H9 (cell line): ENCODE measurements around the gene FJX1. TPM values are rescaled to one million over a fixed set of nuclear protein-coding genes. Genes with fewer than 3 reads are reported as not detected.

Source experiments
- DNase-seq: peaks from one replicate; pipeline ENCODE4 v3.0.0-alpha.2; 2017
- H2AFZ ChIP-seq: one replicate; pipeline ENCODE4 v1.6.1; 2013; ENCODE audit warnings: mild to moderate bottlenecking, low read length, control low read depth, moderate library complexity
- H2AK5ac ChIP-seq: 2 replicates; pipeline ENCODE4 v1.6.1; 2013; ENCODE audit warnings: low read length, control low read depth, mixed read lengths; ENCODE audit not compliant: insufficient read length
- H2BK120ac ChIP-seq: one replicate; pipeline ENCODE4 v1.6.1; 2013; ENCODE audit warnings: low read depth, mild to moderate bottlenecking, low read length, control low read depth, inconsistent platforms; ENCODE audit not compliant: poor library complexity, severe bottlenecking
- H2BK12ac ChIP-seq: 2 replicates; pipeline ENCODE4 v1.6.1; 2013; ENCODE audit warnings: low read length, control low read depth, mixed read lengths, low read depth; ENCODE audit not compliant: insufficient read length
- H2BK15ac ChIP-seq: 2 replicates; pipeline ENCODE4 v1.6.1; 2013; ENCODE audit warnings: low read depth, low read length, control low read depth
- H2BK20ac ChIP-seq: one replicate; pipeline ENCODE4 v1.6.1; 2013; ENCODE audit warnings: low read depth, mild to moderate bottlenecking, low read length, control low read depth, inconsistent platforms; ENCODE audit not compliant: poor library complexity, severe bottlenecking
- H2BK5ac ChIP-seq: 2 replicates; pipeline ENCODE4 v1.6.1; 2013; ENCODE audit warnings: low read length, control low read depth, mixed read lengths; ENCODE audit not compliant: insufficient read length
- H3K14ac ChIP-seq: 2 replicates; pipeline ENCODE4 v1.6.1; 2013; ENCODE audit warnings: low read length, control low read depth; ENCODE audit not compliant: insufficient read depth
- H3K18ac ChIP-seq: 2 replicates; pipeline ENCODE4 v1.6.1; 2013; ENCODE audit warnings: low read depth, mild to moderate bottlenecking, mixed read lengths, low read length, control low read depth; ENCODE audit not compliant: insufficient read length
- H3K23ac ChIP-seq: 2 replicates; pipeline ENCODE4 v1.6.1; 2013; ENCODE audit warnings: low read length, control low read depth, mixed read lengths, low read depth; ENCODE audit not compliant: insufficient read length
- H3K23me2 ChIP-seq: 2 replicates; pipeline ENCODE4 v1.6.1; 2013; ENCODE audit warnings: low read depth, mild to moderate bottlenecking, mixed read lengths, low read length, control low read depth; ENCODE audit not compliant: insufficient read length, poor library complexity, severe bottlenecking
- H3K27ac ChIP-seq: 2 replicates; pipeline ENCODE4 v1.5.1; 2013; ENCODE audit warnings: low read length, control low read depth, mixed read lengths, low read depth; ENCODE audit not compliant: insufficient read length
- H3K27me3 ChIP-seq: 2 replicates; pipeline ENCODE4 v1.6.1; 2013; ENCODE audit warnings: low read length, control low read depth, inconsistent platforms; ENCODE audit not compliant: insufficient read depth
- H3K4ac ChIP-seq: 2 replicates; pipeline ENCODE4 v1.6.1; 2013; ENCODE audit warnings: low read depth, mild to moderate bottlenecking, control low read depth, inconsistent platforms, low read length, moderate library complexity
- H3K4me1 ChIP-seq: 2 replicates; pipeline ENCODE4 v1.6.1; 2013; ENCODE audit warnings: low read length, control low read depth, inconsistent platforms; ENCODE audit not compliant: insufficient read depth
- H3K4me2 ChIP-seq: 2 replicates; pipeline ENCODE4 v1.6.1; 2013; ENCODE audit warnings: low read length, control low read depth, mixed read lengths; ENCODE audit not compliant: insufficient read length, insufficient read depth
- H3K56ac ChIP-seq: 2 replicates; pipeline ENCODE4 v1.6.1; 2013; ENCODE audit warnings: low read depth, mild to moderate bottlenecking, mixed read lengths, low read length, control low read depth; ENCODE audit not compliant: insufficient read length
- H3K79me1 ChIP-seq: 2 replicates; pipeline ENCODE4 v1.6.1; 2013; ENCODE audit warnings: low read depth, mild to moderate bottlenecking, moderate library complexity, low read length, control low read depth, inconsistent platforms; ENCODE audit not compliant: insufficient read depth, poor library complexity, severe bottlenecking
- H3K79me2 ChIP-seq: 2 replicates; pipeline ENCODE4 v1.6.1; 2013; ENCODE audit warnings: low read length, control low read depth, inconsistent platforms; ENCODE audit not compliant: insufficient read depth
- H3K9ac ChIP-seq: 2 replicates; pipeline ENCODE4 v1.6.1; 2013; ENCODE audit warnings: low read length, control low read depth, mixed read lengths; ENCODE audit not compliant: insufficient read length; ENCODE audit errors: extremely low read depth
- H3K9me3 ChIP-seq: one replicate; pipeline ENCODE4 v1.6.1; 2013; ENCODE audit warnings: low read depth, low read length, inconsistent platforms; ENCODE audit not compliant: control insufficient read depth
- H3T11ph ChIP-seq: one replicate; pipeline ENCODE4 v1.6.1; 2013; ENCODE audit warnings: mild to moderate bottlenecking, low read length, control low read depth, inconsistent platforms
- H4K20me1 ChIP-seq: one replicate; pipeline ENCODE4 v1.6.1; 2013; ENCODE audit not compliant: control insufficient read depth, insufficient read length, insufficient read depth
- H4K5ac ChIP-seq: 2 replicates; pipeline ENCODE4 v1.6.1; 2013; ENCODE audit warnings: low read depth, mild to moderate bottlenecking, mixed read lengths, low read length, control low read depth; ENCODE audit not compliant: insufficient read length
- H4K8ac ChIP-seq: replicated peaks from 2 replicates; pipeline ENCODE4 v1.6.1; 2013; ENCODE audit warnings: low read length, control low read depth, mixed read lengths, low read depth; ENCODE audit not compliant: insufficient read length
- H4K91ac ChIP-seq: 2 replicates; pipeline ENCODE4 v1.6.1; 2013; ENCODE audit warnings: low read depth, mild to moderate bottlenecking, moderate library complexity, mixed read lengths, low read length, control low read depth; ENCODE audit not compliant: insufficient read length
- H3K27ac Mint-ChIP-seq, 3 experiments: 2 replicates in 2 of 3; 3 replicates in 1 of 3; pipeline ENCODE4 v1.8.0; 2020 to 2021; ENCODE audit warnings: mixed read lengths in 3 of 3, mild to moderate bottlenecking in 1 of 3, moderate library complexity in 1 of 3
- H3K27me3 Mint-ChIP-seq: 2 replicates; pipeline ENCODE4 v1.8.0; 2021; ENCODE audit warnings: low read depth, mild to moderate bottlenecking, moderate library complexity, mixed read lengths
- H3K36me3 Mint-ChIP-seq, 3 experiments: 2 replicates in 2 of 3; 3 replicates in 1 of 3; pipeline ENCODE4 v1.8.0; 2020 to 2021; ENCODE audit warnings: low read depth in 3 of 3, mixed read lengths in 3 of 3; ENCODE audit not compliant: insufficient read depth in 1 of 3
- H3K4me1 Mint-ChIP-seq, 2 experiments: 2 replicates each; pipeline ENCODE4 v1.8.0; 2020; ENCODE audit warnings: mixed read lengths in 2 of 2
- H3K4me3 Mint-ChIP-seq, 2 experiments: 2 replicates in 1 of 2; 3 replicates in 1 of 2; pipeline ENCODE4 v1.8.0; 2020 to 2021; ENCODE audit warnings: mild to moderate bottlenecking in 2 of 2, mixed read lengths in 2 of 2, moderate library complexity in 1 of 2
- H3K9me3 Mint-ChIP-seq, 2 experiments: 2 replicates in 1 of 2; 3 replicates in 1 of 2; pipeline ENCODE4 v1.8.0; 2020; ENCODE audit warnings: mild to moderate bottlenecking in 2 of 2, mixed read lengths in 2 of 2, moderate library complexity in 1 of 2
- WGBS: extraction: QIAGEN DNeasy Blood & Tissue Kit; methylation state at CpG from one replicate; pipeline ENCODE4 v1.1.7; 2013; ENCODE audit warnings: missing lambda C conversion rate, low lambda C conversion rate, mixed read lengths; ENCODE audit not compliant: insufficient read length; ENCODE audit errors: extremely low coverage; 5-methylcytosine and 5-hydroxymethylcytosine counted together
- total RNA-seq: library from RNA; stranded (reverse); gene quantifications from 2 replicates; pipeline ENCODE4 v1.2.1, GENCODE V29; 2021
- TF ChIP-seq, protein P1 (sequence below): fragments of 200-600 bp; sonication (generic); conservative IDR thresholded peaks from 3 replicates; pipeline ENCODE4 v1.8.0; 2021; ENCODE audit warnings: antibody characterized with exemption, mild to moderate bottlenecking

The FJX1 gene
- total RNA-seq, 1 experiment from 2014 or later = 11.5 TPM

DNA sequence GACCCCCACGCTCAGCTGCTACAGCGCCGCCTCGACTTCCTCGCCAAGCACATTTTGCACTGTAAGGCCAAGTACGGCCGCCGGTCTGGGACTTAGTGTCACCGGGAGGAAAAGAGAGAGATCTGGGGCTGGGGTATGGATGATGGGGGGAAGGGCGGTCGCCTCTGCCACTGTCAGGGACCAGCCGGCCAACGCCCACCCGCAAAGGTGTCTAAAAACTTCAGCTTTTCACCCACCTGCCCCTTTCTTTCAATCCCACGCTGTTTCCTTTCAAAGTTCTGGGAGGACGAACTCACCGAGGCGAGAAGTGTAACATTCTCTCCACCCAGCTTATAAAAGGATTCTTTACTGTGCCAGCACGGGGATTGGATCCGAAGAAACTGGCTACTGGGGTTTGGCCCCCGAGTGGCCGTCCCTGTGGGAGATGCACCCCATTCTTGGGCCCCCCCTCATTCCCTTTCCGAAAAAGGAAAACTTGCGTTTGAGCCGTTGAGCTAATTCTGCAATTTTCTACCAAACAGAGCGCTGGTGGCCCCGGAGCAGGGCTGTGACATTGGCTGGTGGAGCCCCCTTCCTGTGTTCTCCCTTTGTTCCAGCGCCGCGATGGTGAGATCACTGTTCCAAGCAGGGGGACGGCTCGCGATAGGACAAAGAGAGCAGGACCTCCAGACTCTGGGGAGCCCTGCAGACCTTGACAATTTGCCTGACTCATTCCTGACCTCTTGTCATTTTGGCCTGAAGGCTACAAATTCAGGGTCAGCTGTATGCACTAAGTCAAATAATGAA lies 1.8 kb downstream of the FJX1 start:
- no peak overlapping the region for H3K9ac ChIP-seq
- no peaks in the 10 kb centered on the region for H3K79me2 ChIP-seq
- H4K8ac ChIP-seq = no peak overlapping the region
- DNase-seq = peak; percentile 88
- no peak overlapping the region for H3K23ac ChIP-seq
- peaks cover 4% of the 10 kb centered on the region for H3K4me1 ChIP-seq
- H2BK12ac ChIP-seq = no peak overlapping the region
- Mint-ChIP-seq H3K27ac (no peak overlapping the region), H3K36me3 (peaks cover 0 to 4% (median 2%) of the 10 kb centered on the region in 3 experiments; a peak in 2 of 7 replicates), H3K27me3 (peaks cover 36% of the 10 kb centered on the region), H3K4me1 (peaks cover 33 to 40% of the 10 kb centered on the region in 2 experiments), H3K4me3 (peak overlapping the region; percentile 69 to 86), H3K9me3 (peaks cover 5 to 6% of the 10 kb centered on the region in 2 experiments; a peak in 4 of 5 replicates)
- H4K5ac ChIP-seq = no peak overlapping the region
- no peak overlapping the region for H2BK120ac ChIP-seq
- H2AFZ ChIP-seq = no peak overlapping the region
- H3K18ac ChIP-seq = no peak overlapping the region
- no peaks in the 10 kb centered on the region for H4K20me1 ChIP-seq
- no peak overlapping the region for H3T11ph ChIP-seq
- TF ChIP-seq, protein P1, sequence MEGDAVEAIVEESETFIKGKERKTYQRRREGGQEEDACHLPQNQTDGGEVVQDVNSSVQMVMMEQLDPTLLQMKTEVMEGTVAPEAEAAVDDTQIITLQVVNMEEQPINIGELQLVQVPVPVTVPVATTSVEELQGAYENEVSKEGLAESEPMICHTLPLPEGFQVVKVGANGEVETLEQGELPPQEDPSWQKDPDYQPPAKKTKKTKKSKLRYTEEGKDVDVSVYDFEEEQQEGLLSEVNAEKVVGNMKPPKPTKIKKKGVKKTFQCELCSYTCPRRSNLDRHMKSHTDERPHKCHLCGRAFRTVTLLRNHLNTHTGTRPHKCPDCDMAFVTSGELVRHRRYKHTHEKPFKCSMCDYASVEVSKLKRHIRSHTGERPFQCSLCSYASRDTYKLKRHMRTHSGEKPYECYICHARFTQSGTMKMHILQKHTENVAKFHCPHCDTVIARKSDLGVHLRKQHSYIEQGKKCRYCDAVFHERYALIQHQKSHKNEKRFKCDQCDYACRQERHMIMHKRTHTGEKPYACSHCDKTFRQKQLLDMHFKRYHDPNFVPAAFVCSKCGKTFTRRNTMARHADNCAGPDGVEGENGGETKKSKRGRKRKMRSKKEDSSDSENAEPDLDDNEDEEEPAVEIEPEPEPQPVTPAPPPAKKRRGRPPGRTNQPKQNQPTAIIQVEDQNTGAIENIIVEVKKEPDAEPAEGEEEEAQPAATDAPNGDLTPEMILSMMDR = no peak
- H3K27ac ChIP-seq = no peak overlapping the region
- no peak overlapping the region for H3K4ac ChIP-seq
- H3K9me3 ChIP-seq = no peaks in the 10 kb centered on the region
- peaks cover 5% of the 10 kb centered on the region; the same call in 1 of the 2 replicates for H3K27me3 ChIP-seq
- no peak overlapping the region for H2BK20ac ChIP-seq
- peaks cover 17% of the 10 kb centered on the region for H3K23me2 ChIP-seq
- H3K56ac ChIP-seq = no peak overlapping the region
- peak overlapping the region; percentile 70; the same call in 1 of the 2 replicates for H3K14ac ChIP-seq
- H2BK5ac ChIP-seq = no peak overlapping the region
- H2BK15ac ChIP-seq = no peak overlapping the region
- H4K91ac ChIP-seq = no peak overlapping the region
- H2AK5ac ChIP-seq = no peak overlapping the region
- H3K79me1 ChIP-seq = no peaks in the 10 kb centered on the region
- no CpG with 5 or more reads among the region's 33 CpGs for WGBS
- peak overlapping the region; percentile 59 for H3K4me2 ChIP-seq
